Stimulated activated CD4-positive, alpha-beta T cell treated with anti-CD3 and anti-CD28 coated beads, Interleukin-15, amount 100 ng/mL, for 48 hours (primary cell): ENCODE measurements around the gene GSG1L.

ENCODE experiments used
- DNase-seq, 2 donors: peaks; one replicate each; pipeline ENCODE4 v3.0.0-alpha.2; 2020; ENCODE audit warnings: low read depth in 2 of 2

The GSG1L gene

DNA sequence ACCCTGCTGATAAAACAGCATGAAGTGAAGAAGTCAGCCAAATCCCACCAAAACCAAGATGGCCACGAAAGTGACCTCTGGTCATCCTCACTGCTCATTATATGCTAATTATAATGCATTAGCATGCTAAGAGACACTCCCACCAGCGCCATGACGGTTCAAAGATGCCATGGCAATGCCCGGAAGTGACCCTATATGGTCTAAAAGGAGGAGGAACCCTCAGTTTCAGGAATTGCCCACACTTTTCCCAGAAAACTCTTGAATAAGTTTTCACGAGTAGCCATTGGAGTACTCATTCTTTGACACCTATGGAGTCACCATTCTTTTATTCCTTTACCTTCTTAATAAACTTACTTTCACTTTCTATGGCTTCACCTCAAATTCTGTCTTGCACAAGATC lies 44.3 kb downstream of the GSG1L start:
- DNase-seq: no peak

DNA sequence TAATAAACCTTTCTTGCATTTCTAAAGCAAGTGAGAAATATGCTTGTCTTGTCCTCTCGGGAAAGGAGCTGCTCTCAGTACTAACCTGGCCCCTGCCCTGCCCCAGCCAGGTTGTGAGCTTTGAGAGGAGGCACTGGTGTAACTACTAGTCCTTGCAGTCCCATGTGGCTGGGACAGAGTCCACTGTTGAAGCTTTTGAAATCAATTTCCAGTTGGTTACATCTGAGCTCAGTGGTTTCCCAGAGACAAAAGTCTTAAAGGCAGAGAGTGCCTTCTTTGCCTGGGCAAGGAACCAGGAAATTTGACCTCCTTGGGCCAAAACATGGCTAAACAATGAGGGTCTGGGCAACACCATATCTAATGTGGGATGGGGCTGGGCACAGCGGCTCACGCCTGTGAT lies 48.7 kb downstream of the GSG1L start:
- no peak for DNase-seq

DNA sequence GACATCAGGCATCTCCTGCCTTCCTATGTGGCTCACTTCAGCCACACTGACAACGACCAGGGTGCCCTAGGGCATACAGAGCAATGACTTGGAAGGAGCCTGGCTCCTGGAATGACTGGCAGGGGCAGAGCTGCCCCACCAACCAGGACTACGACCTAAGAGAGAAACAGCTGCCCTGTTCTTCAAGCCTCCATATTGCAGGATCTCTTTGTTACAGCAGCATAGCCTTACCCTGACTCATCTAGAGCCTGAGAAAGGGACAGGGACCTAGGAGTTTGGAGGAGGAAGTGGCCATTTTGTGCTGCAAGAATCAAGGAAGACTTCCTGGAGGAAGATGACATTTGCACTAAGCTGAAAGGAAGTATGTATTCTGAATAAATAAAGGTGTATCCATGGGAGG lies 49.6 kb downstream of the GSG1L start:
- no peak for DNase-seq

DNA sequence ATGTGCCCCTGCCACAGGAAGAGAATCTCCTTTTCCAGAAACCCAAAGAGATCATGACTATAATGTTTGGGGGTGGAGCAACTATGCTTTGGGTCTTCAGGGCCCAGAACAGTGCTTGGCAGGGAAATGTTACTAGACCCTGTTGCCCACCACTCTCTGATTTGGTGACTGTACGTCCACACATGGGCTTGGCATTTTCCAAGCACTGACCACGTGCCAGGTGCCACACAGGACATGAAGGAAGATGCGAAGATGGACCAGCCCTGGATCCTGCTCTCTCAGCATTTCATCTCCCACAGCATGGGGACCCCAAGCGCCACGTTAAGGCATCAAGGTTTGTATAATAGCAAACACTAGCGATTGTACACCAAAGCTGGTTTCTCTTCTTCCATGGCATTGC lies 50.1 kb downstream of the GSG1L start:
- DNase-seq: no peak

DNA sequence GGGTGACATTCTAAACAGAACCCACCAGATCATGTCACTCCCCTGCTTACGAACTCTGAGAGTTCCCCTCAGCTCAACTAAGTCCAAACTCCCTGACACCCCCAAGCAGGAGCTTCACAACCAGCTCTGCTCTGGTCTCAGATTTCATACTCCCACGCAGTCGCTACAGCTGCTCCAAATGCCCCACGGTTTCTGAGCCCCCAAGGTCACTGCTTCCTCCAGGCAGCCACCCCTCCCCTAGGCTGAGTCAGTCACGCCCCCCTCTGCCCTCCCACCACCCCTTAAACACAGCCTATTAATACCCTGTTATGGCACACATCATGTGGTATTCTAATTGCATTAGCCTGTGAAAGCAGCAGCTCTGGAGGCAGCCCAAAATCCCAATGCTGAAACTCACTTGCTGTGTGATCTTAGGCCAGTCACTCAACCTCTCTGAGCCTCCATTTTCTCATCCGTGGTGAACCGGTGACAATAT lies 51.5 kb downstream of the GSG1L start:
- no peak for DNase-seq

DNA sequence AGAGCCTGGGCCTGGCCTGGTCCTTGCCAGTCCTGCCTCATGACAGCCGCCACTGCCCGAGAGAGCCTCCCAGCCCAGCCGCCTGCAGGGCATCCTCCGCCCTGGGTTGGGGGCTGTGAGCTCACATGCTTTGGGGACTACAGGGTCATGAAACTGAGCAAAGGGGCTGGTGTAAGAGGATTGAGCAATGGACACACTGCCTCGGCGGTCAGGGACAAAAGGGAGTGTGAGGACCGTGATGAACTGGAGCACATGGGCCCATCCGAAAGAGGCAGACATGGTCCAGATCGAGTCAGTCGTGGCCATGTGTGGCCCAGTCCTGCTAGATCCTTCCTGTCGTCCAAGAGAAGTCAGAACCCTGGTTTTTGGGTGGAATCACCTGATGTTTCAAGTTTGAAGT lies 52.3 kb downstream of the GSG1L start:
- no peak for DNase-seq

DNA sequence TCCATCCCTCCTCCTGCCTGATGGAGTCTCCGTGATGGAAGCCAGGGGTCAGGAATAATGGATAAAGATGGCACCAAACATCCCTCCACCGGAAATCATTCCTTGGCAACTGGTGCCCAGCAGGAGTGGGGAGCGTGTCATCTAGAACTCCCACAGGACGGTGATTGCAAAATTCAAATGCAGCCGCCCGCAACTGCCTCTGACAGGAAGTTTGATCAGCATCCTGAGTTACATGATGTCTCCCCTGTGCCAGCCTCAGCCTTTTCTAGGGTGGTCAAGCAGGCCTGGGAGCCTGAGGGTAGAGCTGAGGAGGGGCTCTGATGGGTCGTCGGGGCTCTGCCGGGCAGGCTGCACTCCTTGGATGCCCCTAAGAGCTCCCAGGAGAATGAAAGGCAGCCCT lies 52.8 kb downstream of the GSG1L start:
- no peak for DNase-seq

DNA sequence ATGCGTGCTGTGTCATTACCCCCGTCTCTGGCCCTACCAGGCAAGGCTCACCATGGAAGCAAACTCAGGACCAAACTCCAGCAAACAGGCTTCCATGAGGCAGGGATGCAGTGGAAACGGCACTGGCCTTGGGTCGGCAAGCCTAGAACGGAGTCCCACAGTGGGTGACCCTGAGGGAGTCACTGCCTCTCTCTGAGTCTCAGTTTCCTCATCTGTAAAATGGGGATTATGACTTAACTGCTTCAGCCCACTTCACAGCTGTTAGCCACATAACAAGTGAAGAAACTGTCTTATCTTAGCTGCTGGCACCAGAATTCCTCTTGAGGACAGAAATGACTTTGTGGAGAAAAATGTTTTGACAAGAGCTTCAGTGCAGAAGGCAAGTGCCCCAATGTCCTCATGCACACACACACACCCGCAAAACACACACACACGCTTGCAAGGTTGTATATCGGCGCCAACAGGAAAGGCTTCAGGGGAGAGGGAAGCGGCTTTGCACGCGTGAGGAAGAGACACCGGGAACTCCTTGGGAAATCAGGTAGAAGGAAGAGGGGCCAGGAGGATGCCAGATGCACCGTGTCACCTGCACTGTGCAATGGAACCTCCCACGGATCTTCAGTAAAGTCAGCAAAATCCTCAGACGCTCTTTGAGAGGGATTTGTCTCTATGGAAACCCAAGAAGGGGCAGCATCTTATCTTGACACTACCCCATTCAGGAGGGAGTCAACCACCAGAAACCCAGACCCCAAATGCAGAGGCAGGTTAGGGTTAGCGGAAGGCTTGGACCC lies 53.7 kb downstream of the GSG1L start:
- DNase-seq: no peak

DNA sequence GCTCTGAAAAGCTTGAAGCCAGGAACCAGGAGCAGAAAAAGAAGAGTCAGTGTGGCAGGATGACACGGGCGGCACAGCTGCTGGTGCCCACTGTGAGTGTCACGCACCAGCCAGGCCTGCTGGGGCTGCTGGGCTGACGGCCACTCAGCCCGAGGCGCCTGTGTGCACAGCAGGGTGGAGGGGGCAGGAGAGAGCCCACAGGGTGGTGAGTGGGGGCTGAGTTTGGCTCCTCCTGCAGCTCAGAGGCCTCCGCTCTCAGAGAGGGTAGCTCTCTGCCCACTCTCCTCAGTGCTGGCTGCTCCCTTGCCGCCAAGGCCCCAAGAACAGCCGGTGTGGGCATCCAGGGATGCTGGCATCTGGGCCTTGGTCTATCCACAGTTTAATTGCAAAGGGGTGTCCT lies 59.6 kb downstream of the GSG1L start:
- no peak for DNase-seq

DNA sequence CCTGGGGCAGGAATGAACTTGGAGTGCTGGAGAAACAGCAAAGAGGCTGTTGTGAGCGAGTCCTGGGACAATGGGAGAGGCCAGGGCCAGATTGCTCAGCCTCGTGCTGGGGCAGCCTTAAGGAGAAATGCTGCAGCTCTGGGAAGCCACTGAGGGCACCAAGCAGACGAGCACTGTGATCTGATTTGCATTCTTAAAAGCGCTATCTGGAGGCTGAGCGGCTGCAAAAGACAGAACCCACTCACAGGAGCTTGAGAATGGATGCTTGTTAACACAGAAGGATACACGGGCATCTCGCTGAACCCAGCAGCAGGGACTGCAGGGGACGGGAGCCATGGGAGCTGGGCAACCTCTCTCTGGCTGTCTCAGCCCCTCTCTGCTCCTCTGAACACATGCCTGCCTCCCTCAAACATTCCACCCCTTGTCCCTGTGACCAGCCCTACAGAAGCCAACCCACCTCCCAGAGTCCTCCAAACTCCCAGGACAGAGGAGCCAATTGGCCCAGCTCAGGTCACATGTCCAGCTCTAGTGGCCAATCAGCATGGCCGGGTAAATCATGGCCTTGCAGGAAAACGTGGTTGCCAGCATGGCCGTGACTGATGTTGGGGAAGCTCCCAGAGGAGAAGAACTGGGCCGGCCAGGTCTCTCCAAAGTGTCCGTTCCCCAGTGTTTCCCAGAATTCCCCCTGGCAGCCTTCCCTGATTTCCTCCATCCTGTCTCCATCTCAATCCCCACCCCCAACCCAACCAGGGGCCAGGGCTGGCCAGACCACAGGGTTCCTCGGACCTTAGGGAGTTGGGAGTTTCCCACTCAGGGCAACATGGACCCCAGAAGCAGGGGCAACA lies 60.3 kb downstream of the GSG1L start:
- no peak for DNase-seq

DNA sequence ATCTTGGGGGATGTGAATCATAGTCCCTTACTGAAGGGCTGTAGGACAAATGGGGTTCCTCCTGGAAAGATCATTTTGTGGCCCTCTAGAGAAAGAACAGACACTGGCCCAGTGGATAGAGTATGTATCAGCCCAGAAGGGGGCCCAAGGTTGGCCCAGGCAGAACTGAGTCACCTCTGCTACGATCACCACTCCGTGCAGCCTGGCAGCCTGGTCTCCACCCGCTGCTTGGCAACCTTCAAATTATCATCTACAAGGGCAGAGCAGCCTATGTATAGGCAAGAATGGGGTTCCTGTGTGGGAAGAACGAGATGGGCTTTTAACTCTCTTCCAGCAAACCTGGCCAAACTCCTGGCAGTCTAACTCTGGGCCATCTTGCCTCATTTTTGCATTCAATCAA lies 61.9 kb downstream of the GSG1L start:
- DNase-seq: no peak

DNA sequence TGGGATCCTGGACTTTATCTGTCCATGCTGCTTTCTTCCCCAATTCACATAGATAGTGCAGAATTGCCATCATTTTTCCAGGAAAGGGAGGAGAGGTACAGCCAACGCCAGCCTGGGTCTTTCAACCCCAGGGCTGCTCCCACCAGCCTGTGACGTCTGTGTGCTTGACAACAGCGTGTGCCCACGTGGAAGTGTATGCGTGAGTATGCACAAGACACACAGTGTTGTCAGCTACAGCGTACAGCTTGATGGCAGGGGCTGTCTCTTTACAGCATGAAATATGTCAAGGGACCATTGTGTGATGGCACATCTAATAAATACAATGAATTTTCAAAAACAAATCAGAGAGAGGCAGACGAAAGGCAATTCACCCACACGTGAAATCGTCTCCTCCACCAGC lies 62.3 kb downstream of the GSG1L start:
- DNase-seq: no peak

DNA sequence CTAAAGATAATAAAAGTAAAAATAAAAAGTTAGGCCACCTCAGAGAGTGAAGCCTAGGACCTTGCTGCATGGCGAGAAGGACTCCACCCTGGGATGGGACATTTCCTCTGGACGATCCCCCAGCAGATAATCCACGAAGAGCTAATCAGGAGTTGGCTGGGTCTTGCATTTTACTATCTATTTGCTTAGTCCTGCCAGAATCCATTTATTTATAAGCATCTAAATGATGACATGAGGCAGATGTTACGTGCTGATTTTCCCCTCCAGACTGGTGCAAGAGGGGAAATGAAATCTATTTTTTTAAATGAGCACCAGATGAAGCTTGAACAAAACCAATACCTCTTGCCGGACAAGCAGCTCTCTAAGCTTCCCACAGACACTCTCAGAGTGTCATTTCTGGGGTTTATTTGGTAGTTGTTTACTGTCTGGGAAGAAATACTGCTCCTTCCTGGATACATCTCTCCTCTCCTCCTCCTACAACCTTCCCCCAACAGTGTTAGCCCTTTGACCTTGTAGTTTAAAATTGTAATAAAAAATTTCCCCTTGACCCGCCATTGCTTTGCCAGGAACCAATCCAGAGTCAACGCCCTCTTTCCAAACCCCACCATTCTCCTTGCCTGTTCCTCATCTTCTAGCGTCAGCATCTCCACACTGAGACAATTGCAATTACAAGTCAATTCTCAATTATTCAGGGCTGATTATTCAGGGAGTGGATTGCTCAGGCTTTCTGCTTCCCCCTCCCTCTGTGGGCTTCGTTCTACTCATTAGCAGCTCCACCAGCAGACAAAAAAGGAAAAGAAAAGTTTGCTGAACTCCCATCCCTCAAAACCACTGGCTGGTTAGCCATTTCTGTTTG lies 63.0 kb downstream of the GSG1L start:
- DNase-seq: no peak

DNA sequence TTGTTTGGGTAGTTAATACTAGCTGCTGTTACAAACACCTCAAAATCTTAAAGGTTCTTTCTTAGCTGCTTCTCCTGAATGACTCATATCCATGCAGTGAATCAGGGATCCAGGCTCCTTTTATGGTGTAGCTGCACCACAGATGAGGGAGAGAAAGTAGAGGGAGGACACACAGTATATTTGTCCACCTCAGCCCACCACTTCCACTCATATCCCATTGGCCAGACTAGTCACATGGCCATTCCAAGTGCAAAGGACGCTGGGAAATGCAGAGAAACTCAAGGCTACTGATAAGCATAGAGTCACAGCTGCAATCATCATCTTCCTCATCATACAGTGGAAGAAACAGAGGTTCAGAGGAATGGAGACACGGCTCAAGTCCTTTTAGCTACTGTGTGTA lies 63.8 kb downstream of the GSG1L start:
- no peak for DNase-seq

DNA sequence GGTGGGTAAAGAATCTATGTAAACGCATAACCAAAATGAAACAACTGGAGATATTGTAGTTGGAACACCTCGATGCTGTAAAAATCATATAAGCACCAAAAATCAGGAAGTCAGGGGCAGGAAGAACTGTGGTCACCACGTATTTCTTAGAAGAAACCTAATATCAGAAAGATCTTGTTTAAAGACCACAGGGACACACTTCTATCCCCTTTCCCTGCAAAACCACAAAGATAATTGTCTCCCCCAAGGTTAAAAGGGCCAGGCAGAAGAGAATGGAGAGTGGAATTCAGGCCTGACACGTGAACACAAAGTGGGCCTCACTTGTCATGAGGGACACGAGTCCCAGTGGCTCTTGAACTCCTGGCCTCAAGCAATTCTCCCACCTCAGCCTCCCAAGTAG lies 68.1 kb downstream of the GSG1L start:
- no peak for DNase-seq

DNA sequence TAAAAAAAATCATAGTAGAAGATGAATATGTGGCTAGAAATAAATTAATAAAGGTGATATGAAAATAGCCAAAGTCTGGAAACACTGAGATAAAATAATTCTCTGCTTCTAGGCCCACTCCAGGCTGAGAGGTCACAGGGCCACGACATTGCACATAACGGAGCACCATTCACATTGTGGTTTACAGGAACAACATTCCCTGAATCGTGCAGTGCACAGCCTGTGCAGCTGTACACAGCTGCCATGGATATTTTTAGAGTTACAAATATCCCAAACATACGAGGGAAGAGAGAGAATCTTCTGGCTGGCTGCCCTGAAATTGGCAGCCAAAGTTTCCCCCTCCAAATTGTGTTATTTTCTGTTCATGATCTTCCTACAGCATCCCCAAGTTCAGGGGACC lies 68.8 kb downstream of the GSG1L start:
- no peak for DNase-seq

DNA sequence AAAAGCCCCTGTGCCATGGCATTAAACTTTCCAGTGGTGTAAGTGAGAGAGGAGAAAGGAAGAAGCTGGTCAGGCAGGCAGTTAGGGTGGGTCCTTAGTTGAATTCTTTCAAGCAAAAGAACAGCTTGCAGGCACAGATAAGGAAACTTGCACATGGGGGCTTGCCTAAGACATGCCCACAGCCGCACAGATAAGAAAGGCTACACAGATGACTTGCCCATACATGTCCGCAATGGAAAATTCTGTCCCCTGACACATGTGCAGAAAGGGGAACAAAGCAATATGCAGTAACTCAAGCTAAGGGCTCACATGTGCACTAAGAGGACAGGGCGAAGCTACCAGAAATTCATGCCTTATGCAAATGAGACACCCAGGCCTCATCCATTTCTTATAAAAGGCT lies 69.9 kb downstream of the GSG1L start:
- no peak for DNase-seq

DNA sequence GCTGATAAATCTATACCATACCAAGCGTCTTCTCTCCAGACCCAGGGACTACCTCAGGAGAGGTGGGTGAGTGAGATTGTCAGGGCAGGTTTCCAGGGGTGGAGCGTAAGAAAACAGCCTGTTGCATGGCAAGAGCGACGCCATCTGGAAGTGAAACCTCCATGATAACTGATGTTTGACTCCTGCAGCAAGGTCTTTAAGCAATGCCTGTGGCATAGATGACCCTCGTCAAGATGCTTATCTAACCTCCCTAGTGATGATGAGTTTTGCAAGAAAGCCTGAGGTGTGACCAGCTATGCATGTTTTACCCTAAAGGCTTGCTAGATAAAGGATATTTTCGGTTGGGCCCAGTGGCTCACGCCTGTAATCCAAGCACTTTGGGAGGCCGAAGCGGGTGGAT lies 71.6 kb downstream of the GSG1L start:
- no peak for DNase-seq

DNA sequence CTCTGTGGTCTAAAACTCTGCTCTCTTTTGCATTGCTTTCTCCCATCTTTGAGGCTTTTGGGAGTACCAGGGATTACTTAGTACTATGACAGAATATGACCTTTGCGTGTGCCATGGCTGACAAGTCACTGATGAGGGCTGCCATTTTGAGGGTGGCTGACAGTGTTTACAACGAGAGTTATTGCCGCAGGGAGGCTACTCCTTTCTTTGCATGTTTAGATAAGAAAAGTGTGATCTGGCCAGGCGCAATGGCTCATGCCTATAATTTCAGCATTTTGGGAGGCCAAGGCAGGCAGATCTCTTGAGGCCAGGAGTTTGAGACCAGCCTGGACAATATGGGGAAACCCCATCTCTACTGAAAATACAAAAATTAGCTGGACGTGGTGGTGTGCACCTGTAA lies 77.5 kb downstream of the GSG1L start:
- DNase-seq: no peak

DNA sequence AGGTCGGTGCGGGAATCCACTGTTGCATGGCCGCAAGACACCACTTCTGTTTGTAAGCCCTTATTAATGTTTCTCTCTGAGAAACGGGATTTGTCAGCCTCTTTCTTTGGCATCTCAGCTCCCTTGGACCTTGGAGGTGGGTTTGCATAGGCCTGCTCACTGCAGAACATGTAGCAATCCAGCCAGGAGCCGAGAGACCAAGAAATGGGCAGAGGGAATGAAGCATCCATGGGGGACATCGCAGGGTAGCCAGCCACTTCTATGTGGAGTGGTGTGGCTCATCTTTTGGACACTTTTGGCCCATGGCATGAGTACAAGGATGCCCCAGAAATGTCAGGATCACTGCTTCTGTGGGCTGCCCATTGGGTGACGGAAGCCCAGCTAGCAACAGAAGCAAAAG lies 79.4 kb downstream of the GSG1L start:
- DNase-seq: no peak

DNA sequence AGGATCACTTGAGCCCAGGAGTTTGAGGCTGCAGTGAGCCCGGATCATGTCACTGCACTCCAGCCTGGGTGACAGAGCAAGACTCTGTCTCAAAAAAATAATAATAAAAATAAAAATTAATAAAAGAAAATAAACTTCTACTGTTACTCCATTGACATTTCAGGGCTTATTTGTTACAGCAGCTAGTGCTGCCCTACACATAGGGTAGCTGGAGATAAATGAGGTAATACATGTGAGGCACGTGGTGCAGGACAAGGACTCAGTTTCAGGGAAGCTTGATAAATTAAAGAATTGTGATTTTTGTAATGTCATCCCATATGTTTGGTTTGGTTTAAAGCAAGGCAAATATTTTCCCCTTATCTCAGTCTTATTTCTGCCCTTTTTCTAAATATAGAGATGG lies 80.3 kb downstream of the GSG1L start:
- no peak for DNase-seq

DNA sequence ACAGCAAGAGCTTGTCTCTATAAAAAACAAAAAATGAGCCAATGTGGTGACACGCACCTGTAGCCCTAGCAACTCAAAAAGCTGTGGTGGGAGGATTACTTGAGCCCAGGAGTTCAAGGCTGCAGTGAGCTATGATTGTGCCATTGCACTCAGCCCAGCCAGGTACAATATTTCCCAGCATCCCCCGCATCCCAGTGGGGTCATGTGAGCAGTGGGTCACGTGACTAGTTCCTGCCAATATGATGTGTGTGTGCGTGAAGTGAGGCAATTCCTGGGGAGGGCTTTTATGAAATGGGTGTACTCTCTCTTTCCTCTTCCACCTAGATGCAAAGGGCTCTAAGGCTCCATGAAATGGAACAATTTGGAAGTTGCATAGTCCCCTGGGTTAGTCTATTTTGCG lies 81.3 kb downstream of the GSG1L start:
- DNase-seq: no peak
